Stomach smooth muscle (tissue), 2 donors: ENCODE data around the gene CARTPT.
A peak's percentile ranks its signal among the peaks of the same experiment; 100 is the strongest.

ENCODE experiments used
- H3K27ac ChIP-seq: one replicate; pipeline ENCODE4 v1.7.0; 2013; ENCODE audit warnings: mild to moderate bottlenecking, low read length, inconsistent platforms
- H3K27me3 ChIP-seq, 2 donors: one replicate each; pipeline ENCODE4 v1.7.0; 2013; ENCODE audit warnings: low read length in 2 of 2; ENCODE audit not compliant: insufficient read depth in 2 of 2, control insufficient read depth in 1 of 2
- H3K36me3 ChIP-seq, 2 donors: one replicate each; pipeline ENCODE4 v1.7.0; 2013; ENCODE audit warnings: low read length in 2 of 2; ENCODE audit not compliant: control insufficient read depth in 2 of 2, insufficient read depth in 2 of 2
- H3K4me1 ChIP-seq: one replicate; pipeline ENCODE4 v1.7.0; 2013; ENCODE audit warnings: low read length; ENCODE audit not compliant: control insufficient read depth, insufficient read depth
- H3K4me3 ChIP-seq, 2 donors: one replicate each; pipeline ENCODE4 v1.7.0; 2013; ENCODE audit warnings: low read length in 2 of 2
- H3K9ac ChIP-seq, 2 donors: one replicate each; pipeline ENCODE4 v1.7.0; 2013; ENCODE audit warnings: low read length in 2 of 2, mild to moderate bottlenecking in 1 of 2
- H3K9me3 ChIP-seq, 2 donors: one replicate each; pipeline ENCODE4 v1.7.0; 2013; ENCODE audit warnings: low read length in 2 of 2; ENCODE audit not compliant: control insufficient read depth in 2 of 2
- donor health status: healthy.
- donor health status: Pancreatic carcinoma.

The CARTPT gene

DNA sequence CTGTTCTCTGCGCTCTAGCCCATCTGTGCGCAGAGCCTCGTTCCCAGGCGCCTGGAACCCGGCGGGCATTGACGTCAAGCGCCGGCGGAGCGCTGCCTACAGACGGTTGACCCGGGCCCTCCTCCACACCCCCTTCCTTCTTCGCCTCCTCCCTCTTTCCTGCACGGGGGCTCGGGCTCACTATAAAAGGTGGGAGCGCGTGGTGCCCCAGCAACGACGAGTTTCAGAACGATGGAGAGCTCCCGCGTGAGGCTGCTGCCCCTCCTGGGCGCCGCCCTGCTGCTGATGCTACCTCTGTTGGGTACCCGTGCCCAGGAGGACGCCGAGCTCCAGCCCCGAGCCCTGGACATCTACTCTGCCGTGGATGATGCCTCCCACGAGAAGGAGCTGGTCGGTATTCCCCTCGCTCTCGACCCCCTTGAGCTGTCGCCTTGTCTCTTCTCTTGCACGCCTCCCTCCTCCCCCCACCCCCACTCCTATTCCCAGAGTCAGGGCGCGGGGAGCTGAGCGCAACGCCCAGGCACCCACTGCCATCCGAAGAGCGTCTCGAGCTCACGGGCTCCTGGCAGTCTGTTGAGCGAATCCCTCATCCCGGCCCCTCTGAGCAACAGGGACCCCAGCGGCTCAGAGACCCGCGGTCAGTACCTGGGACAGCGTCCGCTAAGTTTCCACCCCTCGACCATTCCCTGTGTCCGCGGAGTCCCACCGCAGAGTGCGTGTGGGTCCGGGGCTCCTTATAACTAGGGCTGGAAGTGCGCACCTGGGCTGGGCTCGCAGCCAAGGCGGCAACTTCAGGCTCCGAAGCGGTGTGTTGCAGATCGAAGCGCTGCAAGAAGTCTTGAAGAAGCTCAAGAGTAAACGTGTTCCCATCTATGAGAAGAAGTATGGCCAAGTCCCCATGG lies at the start of gene CARTPT:
CARTPT (plus strand) TSS at position 213 of the 902 bp plus-strand sequence; CDS start at position 232, 19 bp downstream.
- Histone ChIP-seq H3K27me3 (peaks cover 27 to 29% of the 10 kb centered on the region in 2 donors), H3K9me3 (no peaks in the 10 kb centered on the region), H3K27ac (no peak within 1 kb of the TSS), H3K4me1 (no peaks in the 10 kb centered on the region), H3K9ac (no peak within 1 kb of the TSS), H3K36me3 (no peaks in the 10 kb centered on the region), H3K4me3 (peak within 1 kb of the TSS in 1 of 2 donors; percentile 15)

DNA sequence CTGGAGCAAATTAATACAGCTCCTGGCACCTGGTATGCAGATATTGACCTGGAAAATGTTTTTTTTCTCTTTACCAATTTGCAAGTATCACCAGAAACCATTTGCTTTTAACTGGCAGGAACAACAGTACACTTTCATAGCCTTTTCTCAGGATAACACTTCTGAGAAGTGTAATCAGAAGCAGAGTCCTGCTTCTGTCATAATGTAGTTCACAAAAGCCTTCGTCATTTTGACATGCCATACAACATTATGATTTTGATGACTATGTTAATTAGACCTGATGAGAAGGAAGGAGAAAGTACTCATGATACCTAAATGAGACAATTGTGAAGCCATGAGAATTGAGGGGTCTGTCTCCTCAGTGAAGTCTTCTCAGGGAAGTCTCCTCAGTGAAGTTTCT lies 41.1 kb upstream of the CARTPT start:
- no peak overlapping the region for H3K9ac ChIP-seq
- peaks cover 0 to 2% of the 10 kb centered on the region in 2 donors for H3K27me3 ChIP-seq
- no peaks in the 10 kb centered on the region for H3K4me1 ChIP-seq
- H3K36me3 ChIP-seq: no peaks in the 10 kb centered on the region
- H3K4me3 ChIP-seq: no peak overlapping the region
- no peak overlapping the region for H3K27ac ChIP-seq
- H3K9me3 ChIP-seq: no peaks in the 10 kb centered on the region

DNA sequence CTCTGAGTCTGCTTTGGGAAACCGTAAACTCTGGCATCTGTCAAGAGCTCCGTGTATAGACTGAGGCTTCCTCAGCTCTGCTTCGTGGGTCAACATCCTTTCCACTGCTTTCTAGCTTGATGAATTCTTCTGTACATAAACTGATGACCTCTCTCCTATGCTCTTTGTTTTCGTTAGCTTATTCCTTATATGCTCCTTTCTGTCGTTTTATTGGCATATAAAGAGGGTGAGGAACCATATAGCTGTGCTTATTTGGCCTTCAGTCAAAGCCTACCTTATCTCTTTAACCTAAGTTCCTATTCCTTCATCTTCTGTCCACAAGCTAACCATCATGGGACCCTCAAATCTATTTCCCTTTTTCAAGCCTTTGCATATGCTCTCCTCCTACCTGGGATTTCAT lies 39.4 kb upstream of the CARTPT start:
- H3K9me3 ChIP-seq: no peaks in the 10 kb centered on the region
- H3K27ac ChIP-seq: no peak overlapping the region
- H3K9ac ChIP-seq: no peak overlapping the region
- H3K4me3 ChIP-seq: no peak overlapping the region
- H3K36me3 ChIP-seq: no peaks in the 10 kb centered on the region
- H3K27me3 ChIP-seq: peaks cover 0 to 2% of the 10 kb centered on the region in 2 donors
- H3K4me1 ChIP-seq: no peaks in the 10 kb centered on the region

DNA sequence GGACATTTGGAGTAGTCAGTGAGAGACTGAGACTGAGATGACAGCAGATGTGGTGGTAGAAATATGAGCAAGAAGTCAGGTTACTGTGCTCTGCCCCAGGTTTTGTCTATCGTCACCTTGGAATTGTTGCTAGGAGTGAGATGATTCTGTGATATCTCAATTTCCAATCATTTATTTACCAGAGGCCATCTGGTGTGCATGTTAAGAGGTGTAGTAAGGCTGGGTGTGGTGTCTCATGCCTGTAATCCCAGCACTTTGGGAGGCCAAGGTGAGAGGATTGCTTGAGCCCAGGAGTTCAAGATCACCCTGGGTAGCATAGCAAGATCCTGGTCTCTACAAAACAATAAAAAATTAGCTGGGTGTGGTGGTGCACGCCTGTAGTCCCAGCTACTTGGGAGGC lies 38.6 kb upstream of the CARTPT start:
- Histone ChIP-seq H3K4me3 (no peak overlapping the region), H3K27me3 (peaks cover 0 to 2% of the 10 kb centered on the region in 2 donors), H3K9ac (no peak overlapping the region), H3K4me1 (no peaks in the 10 kb centered on the region), H3K9me3 (no peaks in the 10 kb centered on the region), H3K27ac (no peak overlapping the region), H3K36me3 (no peaks in the 10 kb centered on the region)

DNA sequence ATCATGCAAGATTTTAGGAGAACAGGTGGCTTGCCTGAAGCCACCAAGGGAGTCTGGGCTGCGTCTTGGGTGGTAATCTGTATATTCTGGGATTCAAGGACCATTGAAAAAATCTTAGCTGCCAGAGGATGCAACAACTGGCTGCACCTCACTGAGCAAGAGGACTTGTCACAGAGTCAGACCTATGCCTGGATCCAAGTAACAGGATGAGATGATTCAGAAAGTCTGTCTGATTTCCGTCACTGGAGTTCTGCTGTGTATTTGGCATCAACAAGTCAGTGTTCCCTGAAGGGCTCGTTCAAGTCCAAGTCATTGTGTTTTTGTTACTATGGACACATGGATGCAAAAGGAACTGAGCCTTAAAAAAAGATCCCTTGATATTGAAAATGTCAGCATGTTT lies 37.8 kb upstream of the CARTPT start:
- H3K27me3 ChIP-seq: peaks cover 0 to 2% of the 10 kb centered on the region in 2 donors
- no peak overlapping the region for H3K4me3 ChIP-seq
- H3K4me1 ChIP-seq: no peaks in the 10 kb centered on the region
- H3K27ac ChIP-seq: no peak overlapping the region
- no peaks in the 10 kb centered on the region for H3K9me3 ChIP-seq
- no peak overlapping the region for H3K9ac ChIP-seq
- H3K36me3 ChIP-seq: no peaks in the 10 kb centered on the region

DNA sequence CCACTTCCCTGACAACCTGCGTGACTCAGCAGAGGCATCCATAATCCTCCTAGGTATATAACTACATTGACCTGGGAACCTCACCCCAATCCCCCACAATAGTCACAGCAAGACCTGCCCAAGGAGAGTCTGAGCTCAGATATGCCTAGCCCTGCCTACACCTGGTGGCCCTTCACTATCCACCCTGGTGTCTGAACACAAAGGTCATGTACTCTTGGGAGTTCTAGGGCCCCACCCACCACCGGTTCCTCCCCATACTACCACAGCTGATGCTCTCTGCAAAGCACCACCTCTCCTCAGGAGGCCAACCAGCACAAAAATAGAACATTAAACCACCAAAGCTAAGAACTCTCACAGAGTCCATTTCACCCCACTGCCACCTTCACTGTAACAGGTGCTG lies 34.8 kb upstream of the CARTPT start:
- Histone ChIP-seq H3K27ac (no peak overlapping the region), H3K27me3 (no peaks in the 10 kb centered on the region), H3K4me3 (no peak overlapping the region), H3K4me1 (no peaks in the 10 kb centered on the region), H3K36me3 (no peaks in the 10 kb centered on the region), H3K9ac (no peak overlapping the region), H3K9me3 (no peaks in the 10 kb centered on the region)

DNA sequence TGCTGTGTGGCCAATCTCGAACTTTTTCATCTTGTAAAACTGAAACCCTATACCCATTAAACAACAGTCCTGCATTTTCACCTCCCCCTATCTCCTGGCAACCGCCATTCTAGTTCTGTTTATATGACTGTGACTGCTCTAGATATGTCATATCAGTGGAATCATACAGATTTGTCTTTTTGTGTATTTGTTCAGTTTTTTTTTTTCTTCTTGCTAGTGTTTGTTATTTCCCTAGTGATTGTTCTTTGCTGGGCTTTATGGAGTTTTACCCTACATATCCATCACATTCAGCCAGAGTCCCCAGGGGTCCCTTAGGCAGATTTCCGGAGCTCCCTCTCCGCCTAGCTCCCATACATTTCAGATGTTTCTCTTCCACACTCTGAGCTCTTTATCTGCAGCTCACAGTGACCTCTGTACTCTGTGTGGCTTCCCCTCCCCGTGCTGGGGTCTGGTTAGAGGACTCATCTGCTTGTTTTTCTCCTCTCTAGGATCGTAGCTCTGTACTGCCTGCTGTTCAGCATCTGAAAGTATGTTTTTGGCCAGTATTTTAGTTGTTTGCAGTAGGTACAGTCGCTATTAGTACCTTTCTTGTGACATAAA lies 25.1 kb upstream of the CARTPT start:
- Histone ChIP-seq H3K4me3 (no peak overlapping the region), H3K9ac (no peak overlapping the region), H3K27me3 (peaks cover 0 to 4% of the 10 kb centered on the region in 2 donors), H3K4me1 (no peaks in the 10 kb centered on the region), H3K36me3 (no peaks in the 10 kb centered on the region), H3K9me3 (no peaks in the 10 kb centered on the region), H3K27ac (no peak overlapping the region)

DNA sequence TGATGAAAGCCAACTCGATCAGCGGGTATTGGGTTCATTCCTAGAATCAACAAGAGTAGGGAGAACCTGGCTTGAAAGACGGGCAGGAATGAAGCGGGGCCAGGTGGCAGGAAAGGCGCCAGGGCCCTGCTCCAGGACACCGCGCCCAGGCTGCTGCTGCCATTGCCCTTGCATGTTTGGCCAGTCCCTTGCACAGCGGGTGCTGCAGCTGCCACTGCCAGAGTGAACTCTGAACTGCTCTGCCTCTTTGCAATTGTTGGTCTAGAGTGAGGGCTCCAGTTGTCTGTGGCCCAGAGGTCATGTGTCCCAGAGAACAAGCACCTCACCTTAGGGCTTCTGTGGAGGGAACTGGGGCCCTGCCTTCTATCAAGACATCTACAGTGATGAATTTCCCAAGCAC lies 24.0 kb upstream of the CARTPT start:
- Histone ChIP-seq H3K36me3 (no peaks in the 10 kb centered on the region), H3K4me3 (no peak overlapping the region), H3K4me1 (no peaks in the 10 kb centered on the region), H3K27me3 (peaks cover 0 to 7% of the 10 kb centered on the region in 2 donors), H3K9ac (no peak overlapping the region), H3K27ac (no peak overlapping the region), H3K9me3 (no peaks in the 10 kb centered on the region)

DNA sequence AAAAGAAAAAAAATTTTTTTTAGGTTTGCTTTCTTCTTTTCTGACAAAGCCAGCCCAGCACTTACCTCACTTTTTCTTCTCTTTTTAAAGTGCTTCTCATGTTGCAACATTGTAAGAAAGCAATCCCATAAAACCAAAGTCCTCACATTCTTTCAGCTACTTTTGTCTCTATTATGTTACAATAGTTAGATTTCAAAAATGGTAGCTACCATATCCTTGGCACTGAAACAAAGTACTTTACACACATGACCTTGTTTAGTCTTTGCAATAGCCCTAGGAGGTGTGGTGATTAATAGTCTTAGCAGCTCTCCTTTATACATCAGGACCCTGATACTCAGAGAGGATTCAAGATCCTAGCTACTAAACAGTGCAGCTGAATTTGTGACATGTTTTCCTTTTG lies 23.5 kb upstream of the CARTPT start:
- Histone ChIP-seq H3K9ac (no peak overlapping the region), H3K9me3 (no peaks in the 10 kb centered on the region), H3K36me3 (no peaks in the 10 kb centered on the region), H3K27ac (no peak overlapping the region), H3K27me3 (peaks cover 0 to 7% of the 10 kb centered on the region in 2 donors), H3K4me3 (no peak overlapping the region), H3K4me1 (no peaks in the 10 kb centered on the region)

DNA sequence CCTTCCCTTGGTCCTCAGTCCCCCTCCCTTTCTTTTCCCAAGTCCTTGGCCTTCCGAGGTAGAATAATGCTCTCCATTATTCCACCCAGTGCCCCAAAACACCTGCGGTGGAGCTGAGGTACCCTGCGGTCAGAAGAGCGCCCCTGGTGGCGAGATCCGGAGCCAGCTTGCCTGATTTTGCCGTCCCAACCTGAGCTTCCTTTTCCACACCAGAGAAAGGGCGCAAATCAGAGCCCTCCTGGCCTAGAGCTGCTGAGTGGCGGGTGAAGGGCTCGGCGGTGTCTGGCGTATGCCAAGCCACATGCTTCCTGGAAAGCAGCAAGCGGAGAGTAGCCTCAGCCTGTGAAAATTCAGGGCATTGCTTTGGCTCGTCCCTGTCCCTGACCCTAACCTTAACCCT lies 21.1 kb upstream of the CARTPT start:
- H3K4me1 ChIP-seq: no peaks in the 10 kb centered on the region
- peaks cover 3 to 7% of the 10 kb centered on the region in 2 donors for H3K27me3 ChIP-seq
- no peak overlapping the region for H3K9ac ChIP-seq
- no peak overlapping the region for H3K27ac ChIP-seq
- no peaks in the 10 kb centered on the region for H3K36me3 ChIP-seq
- H3K9me3 ChIP-seq: no peaks in the 10 kb centered on the region
- no peak overlapping the region for H3K4me3 ChIP-seq

DNA sequence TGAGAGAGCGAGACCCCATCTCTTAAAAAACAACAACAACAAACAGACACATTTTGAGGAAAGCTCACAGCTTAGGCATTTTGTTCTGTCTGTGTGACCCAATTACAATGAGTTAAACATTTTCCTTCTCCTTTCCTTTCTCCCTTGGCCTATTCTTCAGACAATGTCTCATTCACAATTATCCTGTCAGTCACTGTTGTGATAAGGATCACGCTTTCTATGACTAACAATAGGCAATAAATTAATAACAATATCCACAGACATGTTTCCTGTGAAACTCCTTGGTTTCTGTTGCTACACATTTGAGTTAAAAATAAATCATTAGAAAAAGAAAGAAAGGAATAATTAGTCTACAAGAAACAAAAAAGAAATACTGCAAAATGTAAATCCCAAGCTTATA lies 19.8 kb upstream of the CARTPT start:
- no peaks in the 10 kb centered on the region for H3K4me1 ChIP-seq
- H3K9me3 ChIP-seq: no peaks in the 10 kb centered on the region
- H3K9ac ChIP-seq: no peak overlapping the region
- peaks cover 3 to 7% of the 10 kb centered on the region in 2 donors for H3K27me3 ChIP-seq
- no peak overlapping the region for H3K4me3 ChIP-seq
- H3K36me3 ChIP-seq: no peaks in the 10 kb centered on the region
- H3K27ac ChIP-seq: no peak overlapping the region
